Endothelial cell of umbilical vein (primary cell): ENCODE data around the gene IGFBPL1. TPM values are rescaled to one million over a fixed set of nuclear protein-coding genes. Genes with fewer than 3 reads are reported as not detected.

Source experiments
- BruUV-seq: library from RNA; stranded (reverse); fragments of 400-500 nt; replicated peaks from 2 replicates; lab custom pipeline; 2021; lab: Mats Ljungman, UMichigan
- CTCF ChIA-PET: fragments of 300-600, 350-600 bp; sonication (Branson Sonifier 250); formaldehyde crosslinking; loops from one replicate; lab custom pipeline; 2021; ENCODE audit warnings: antibody characterized with exemption, inconsistent platforms; lab: Charles Lee
- POLR2A ChIA-PET: fragments of 300-600, 350-600 bp; sonication (Branson Sonifier 250); formaldehyde crosslinking; loops from one replicate; lab custom pipeline; 2021; ENCODE audit warnings: antibody characterized with exemption, inconsistent platforms; lab: Charles Lee
- DNase-seq: peaks from one replicate; pipeline ENCODE4 v3.0.0-alpha.2; 2011; ENCODE audit warnings: low read depth, low spot score
- FAIRE-seq: peaks from 2 replicates; lab custom pipeline; 2011; peaks lifted over from hg19 to GRCh38; lab: Jason Lieb, UNC
- H2AFZ ChIP-seq: 2 replicates; pipeline ENCODE4 v1.6.0; 2012; ENCODE audit warnings: low read depth, low read length, control low read depth, inconsistent platforms
- H3K27ac ChIP-seq: 2 replicates; pipeline ENCODE4 v1.5.1; 2011; ENCODE audit warnings: low read depth, mild to moderate bottlenecking, control low read depth, low read length, moderate library complexity; ENCODE audit not compliant: insufficient read depth
- H3K27me3 ChIP-seq, 2 experiments: 2 replicates each; pipeline versions ENCODE4 v1.6.0 to v1.6.1; 2011; ENCODE audit warnings: low read length in 2 of 2, mixed read lengths in 1 of 2; ENCODE audit not compliant: control insufficient read depth in 2 of 2, insufficient read depth in 2 of 2
- H3K36me3 ChIP-seq, 2 experiments: 2 replicates in 1 of 2; 3 replicates in 1 of 2; pipeline ENCODE4 v1.5.1; 2011; ENCODE audit warnings: low read length in 2 of 2, mild to moderate bottlenecking in 1 of 2, moderate library complexity in 1 of 2; ENCODE audit not compliant: control insufficient read depth in 2 of 2, insufficient read depth in 2 of 2; ENCODE audit errors: extremely low read depth in 1 of 2
- H3K4me1 ChIP-seq: 3 replicates; pipeline ENCODE4 v1.5.1; 2011; ENCODE audit warnings: mild to moderate bottlenecking, low read length; ENCODE audit not compliant: control insufficient read depth, insufficient read depth; ENCODE audit errors: extremely low read depth
- H3K4me2 ChIP-seq: 2 replicates; pipeline ENCODE4 v1.6.1; 2011; ENCODE audit warnings: low read length, control low read depth, mixed read lengths; ENCODE audit not compliant: insufficient read depth
- H3K4me3 ChIP-seq, 3 experiments: fragments of 200-600 bp in 1 of 3; sonication (generic), shearing (Covaris generic) in 1 of 3; replicated peaks in 1 of 3; 2 replicates each; pipeline ENCODE4 v1.5.1; 2011 to 2016; ENCODE audit warnings: control low read depth in 3 of 3, low read length in 3 of 3, mild to moderate bottlenecking in 2 of 3, inconsistent platforms in 1 of 3, low read depth in 1 of 3, moderate library complexity in 1 of 3; ENCODE audit not compliant: insufficient read depth in 1 of 3
- H3K79me2 ChIP-seq: 2 replicates; pipeline ENCODE4 v1.6.0; 2012; ENCODE audit warnings: low read length, inconsistent platforms; ENCODE audit not compliant: control insufficient read depth, insufficient read depth
- H3K9ac ChIP-seq: replicated peaks from 2 replicates; pipeline ENCODE3; 2011; ENCODE audit warnings: low read length, control low read depth; ENCODE audit not compliant: insufficient read depth; ENCODE audit errors: extremely low read depth
- H3K9me1 ChIP-seq: replicated peaks from 3 replicates; pipeline ENCODE4 v1.6.0; 2011; ENCODE audit warnings: mild to moderate bottlenecking, low read length; ENCODE audit not compliant: control insufficient read depth, insufficient read depth; ENCODE audit errors: extremely low read depth
- H3K9me3 ChIP-seq: replicated peaks from 2 replicates; pipeline ENCODE4 v1.5.1; 2012; ENCODE audit warnings: low read length, inconsistent platforms; ENCODE audit not compliant: control insufficient read depth, insufficient read depth
- H4K20me1 ChIP-seq: replicated peaks from 2 replicates; pipeline ENCODE3; 2011; ENCODE audit warnings: mild to moderate bottlenecking, low read length; ENCODE audit not compliant: control insufficient read depth, insufficient read depth; ENCODE audit errors: extremely low read depth
- EZH2 ChIP-seq: IDR thresholded peaks from 2 replicates; pipeline ENCODE4 v1.6.1; 2012; ENCODE audit warnings: borderline replicate concordance, low read depth, mild to moderate bottlenecking, moderate library complexity, low read length, inconsistent platforms; ENCODE audit not compliant: severe bottlenecking
- FOS ChIP-seq: IDR thresholded peaks from 2 replicates; pipeline ENCODE4 v1.6.1; 2011; ENCODE audit warnings: mild to moderate bottlenecking, low read length, moderate library complexity, borderline replicate concordance; ENCODE audit not compliant: insufficient read depth
- GATA2 ChIP-seq: IDR thresholded peaks from 2 replicates; pipeline ENCODE4 v1.7.0; 2011; ENCODE audit warnings: low read depth, mild to moderate bottlenecking, moderate library complexity, mixed read lengths, low read length; ENCODE audit not compliant: insufficient read length, insufficient read depth
- JUN ChIP-seq: IDR thresholded peaks from 2 replicates; pipeline ENCODE4 v1.6.1; 2011; ENCODE audit warnings: borderline replicate concordance, low read depth; ENCODE audit not compliant: insufficient read length, insufficient read depth
- MYC ChIP-seq: IDR thresholded peaks from one replicate; pipeline ENCODE4 v1.6.1; 2011; ENCODE audit warnings: mild to moderate bottlenecking, low read depth, low read length
- POLR2A ChIP-seq: IDR thresholded peaks from 2 replicates; pipeline ENCODE4 v1.6.1; 2012; ENCODE audit warnings: low read depth, mild to moderate bottlenecking, control low read depth, low read length
- POLR2AphosphoS5 ChIP-seq: IDR thresholded peaks from 2 replicates; pipeline ENCODE4 v1.6.1; 2012; ENCODE audit warnings: low read depth, mild to moderate bottlenecking, control low read depth, low read length, moderate library complexity; ENCODE audit not compliant: insufficient read depth
- dilution Hi-C: fragments of 300-500 bp; cut with MboI; formaldehyde crosslinking; loops from one replicate; pipeline ENCODE4 v1.15.0; 2019; ENCODE audit warnings: low sequenced_read_pairs; ENCODE audit not compliant: extremely low pct_ligation_motif_present
- intact Hi-C: fragments of 100-400 bp; cut with micrococcal nuclease; formaldehyde crosslinking; loops from one replicate; pipeline ENCODE4 v1.10.0; 2022
- polyA plus RNA-seq, 4 experiments: library from polyadenylated mRNA; depleted of rRNA in 3 of 4; stranded (reverse) in 3 of 4; unstranded in 1 of 4; fragments of >200 nt; gene quantifications; 2 replicates each; pipeline versions ENCODE4 v1.2.1 to v1.2.3, GENCODE V29; 2011 to 2012; ENCODE audit warnings: missing spikeins in 1 of 4
- total RNA-seq: library from RNA; stranded (reverse); gene quantifications from 2 replicates; pipeline ENCODE4 v1.2.3, GENCODE V29; 2021
- TF ChIP-seq, protein P1 (sequence below): IDR thresholded peaks from 2 replicates; pipeline ENCODE4 v1.6.1; 2011; ENCODE audit not compliant: insufficient read depth, insufficient read length
- TF ChIP-seq, protein P2 (sequence below), 2 donors: IDR thresholded peaks; 1 replicate in 1 of 2; 2 replicates in 1 of 2; pipeline ENCODE4 v1.5.1; 2011; ENCODE audit warnings: low read length in 2 of 2, mild to moderate bottlenecking in 2 of 2, moderate library complexity in 2 of 2, control low read depth in 1 of 2, inconsistent platforms in 1 of 2, low read depth in 1 of 2; ENCODE audit not compliant: insufficient read depth in 1 of 2; ENCODE audit errors: extremely low read depth in 1 of 2

Gene IGFBPL1
- total and polyA plus RNA-seq, 2 donors (not counting 3 experiments of a cell fraction or from before 2014, with no cell fraction given) = not detected

DNA sequence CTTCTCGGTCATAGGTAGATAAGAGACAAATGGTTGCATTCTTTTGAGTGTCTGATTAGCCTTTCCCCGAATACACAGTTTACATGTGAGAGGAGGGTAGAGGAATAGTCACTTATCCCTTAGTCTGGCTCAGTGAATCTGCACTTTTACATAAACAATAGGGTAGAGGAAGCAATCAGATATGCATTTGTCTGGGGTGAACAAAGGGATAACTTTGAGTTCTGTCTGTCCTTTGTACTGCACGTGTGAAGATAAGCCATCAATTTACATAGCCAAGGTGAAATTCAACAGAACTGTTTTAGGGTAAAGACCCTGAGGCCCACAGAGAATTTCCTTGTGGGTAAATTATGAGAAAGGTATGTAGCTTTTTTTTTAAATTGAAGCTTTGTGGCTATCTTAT lies 10.1 kb upstream of the IGFBPL1 start:
- no peak overlapping the region for H2AFZ ChIP-seq
- no peak overlapping the region for H3K4me3 ChIP-seq
- H3K9me1 ChIP-seq = no peaks in the 10 kb centered on the region
- no peaks in the 10 kb centered on the region for H3K4me1 ChIP-seq
- H3K9ac ChIP-seq = no peak overlapping the region
- H3K4me2 ChIP-seq = no peak overlapping the region
- CTCF ChIA-PET = interaction anchor here (0.9 to 1.6 kb wide), 3 partner anchors 30 to 521 kb away, joined by 3 to 5 read pairs (median 5); partner anchors contain the start of gene ALDH1B1
- no peaks in the 10 kb centered on the region for H3K36me3 ChIP-seq
- TF ChIP-seq, protein P1, sequence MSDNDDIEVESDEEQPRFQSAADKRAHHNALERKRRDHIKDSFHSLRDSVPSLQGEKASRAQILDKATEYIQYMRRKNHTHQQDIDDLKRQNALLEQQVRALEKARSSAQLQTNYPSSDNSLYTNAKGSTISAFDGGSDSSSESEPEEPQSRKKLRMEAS = no peak
- TF ChIP-seq POLR2AphosphoS5 (no peak), GATA2 (no peak), MYC (no peak), POLR2A (no peak), JUN (no peak), EZH2 (no peak), FOS (no peak)
- TF ChIP-seq, protein P2, sequence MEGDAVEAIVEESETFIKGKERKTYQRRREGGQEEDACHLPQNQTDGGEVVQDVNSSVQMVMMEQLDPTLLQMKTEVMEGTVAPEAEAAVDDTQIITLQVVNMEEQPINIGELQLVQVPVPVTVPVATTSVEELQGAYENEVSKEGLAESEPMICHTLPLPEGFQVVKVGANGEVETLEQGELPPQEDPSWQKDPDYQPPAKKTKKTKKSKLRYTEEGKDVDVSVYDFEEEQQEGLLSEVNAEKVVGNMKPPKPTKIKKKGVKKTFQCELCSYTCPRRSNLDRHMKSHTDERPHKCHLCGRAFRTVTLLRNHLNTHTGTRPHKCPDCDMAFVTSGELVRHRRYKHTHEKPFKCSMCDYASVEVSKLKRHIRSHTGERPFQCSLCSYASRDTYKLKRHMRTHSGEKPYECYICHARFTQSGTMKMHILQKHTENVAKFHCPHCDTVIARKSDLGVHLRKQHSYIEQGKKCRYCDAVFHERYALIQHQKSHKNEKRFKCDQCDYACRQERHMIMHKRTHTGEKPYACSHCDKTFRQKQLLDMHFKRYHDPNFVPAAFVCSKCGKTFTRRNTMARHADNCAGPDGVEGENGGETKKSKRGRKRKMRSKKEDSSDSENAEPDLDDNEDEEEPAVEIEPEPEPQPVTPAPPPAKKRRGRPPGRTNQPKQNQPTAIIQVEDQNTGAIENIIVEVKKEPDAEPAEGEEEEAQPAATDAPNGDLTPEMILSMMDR (IDR thresholded peaks at IDR 0.05; ENCODE audit: extremely low read depth in 1 of 2, insufficient read depth in 1 of 2, low read depth in 1 of 2, low read length in 2 of 2) = no peak
- FAIRE-seq (no peak), DNase-seq (no peak)
- H4K20me1 ChIP-seq = no peaks in the 10 kb centered on the region
- H3K79me2 ChIP-seq = no peaks in the 10 kb centered on the region
- dilution Hi-C loops = no loop called here
- POLR2A ChIA-PET = no interaction called here
- peaks cover 5 to 7% of the 10 kb centered on the region in 2 experiments for H3K27me3 ChIP-seq
- no TSS peak for BruUV-seq
- H3K9me3 ChIP-seq = no peaks in the 10 kb centered on the region
- H3K27ac ChIP-seq = no peak overlapping the region
- intact Hi-C loops = no loop called here
